Fibroblast of skin of left biceps (primary cell): ENCODE data around the gene JOSD2.
"Not testable (repeated sequence)": the region's sequence is repeated elsewhere in the genome, so short reads cannot be mapped to it uniquely, and the experiment has no call there.

Experiments
- DNase-seq, 2 experiments: peaks; one replicate each; pipeline ENCODE4 v3.0.0-alpha.2; 2013; ENCODE audit warnings: low read depth in 2 of 2

JOSD2 gene

GRCh38 chr19:50546527-50547221, 35.7 kb upstream of the JOSD2 start:
- no peak for DNase-seq

DNA sequence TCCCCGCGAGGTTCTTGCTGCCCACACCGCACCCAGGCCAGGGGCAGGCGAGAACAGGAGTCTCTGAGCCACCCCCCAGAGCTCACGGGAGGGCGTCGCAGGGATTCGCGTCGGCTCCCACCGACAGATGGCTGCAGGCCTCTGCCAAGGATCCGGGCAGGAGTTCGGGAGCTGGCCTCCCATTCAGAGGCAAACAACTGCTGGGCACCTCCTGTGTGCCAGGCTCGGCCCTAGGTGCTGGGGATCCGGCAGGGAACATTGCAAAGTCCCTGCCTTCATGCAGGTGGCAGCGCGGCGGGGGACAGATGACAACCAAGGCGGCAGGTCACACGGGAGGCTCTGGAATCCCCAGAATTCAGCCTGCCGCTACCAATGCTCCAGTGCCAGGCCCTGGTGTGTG, 32.0 kb upstream of the JOSD2 start:
- DNase-seq, result no peak

- peak; percentile 23 to 32 for DNase-seq
Measured at GRCh38 chr19:50537769-50538230, 26.8 kb upstream of the JOSD2 start.

DNA sequence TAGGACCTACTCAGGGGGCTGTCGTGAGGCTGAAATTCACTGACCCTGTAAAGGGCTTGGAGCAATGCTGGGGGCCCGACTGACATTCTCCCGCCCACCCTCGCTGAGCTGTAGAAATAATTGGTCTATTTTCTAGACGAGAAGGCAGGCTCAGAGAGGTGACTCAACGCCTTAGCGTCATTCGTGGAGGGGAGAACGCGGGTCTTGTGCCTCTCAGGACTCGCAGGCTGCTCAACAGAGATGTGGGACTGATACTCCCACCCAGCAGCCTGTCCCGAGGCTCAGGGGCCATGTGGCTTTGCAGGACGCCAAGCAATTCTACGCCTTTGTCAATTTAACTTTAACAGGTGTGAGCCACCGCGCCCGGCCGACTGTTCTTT, 26.3 kb upstream of the JOSD2 start:
- DNase-seq, result no peak

DNA sequence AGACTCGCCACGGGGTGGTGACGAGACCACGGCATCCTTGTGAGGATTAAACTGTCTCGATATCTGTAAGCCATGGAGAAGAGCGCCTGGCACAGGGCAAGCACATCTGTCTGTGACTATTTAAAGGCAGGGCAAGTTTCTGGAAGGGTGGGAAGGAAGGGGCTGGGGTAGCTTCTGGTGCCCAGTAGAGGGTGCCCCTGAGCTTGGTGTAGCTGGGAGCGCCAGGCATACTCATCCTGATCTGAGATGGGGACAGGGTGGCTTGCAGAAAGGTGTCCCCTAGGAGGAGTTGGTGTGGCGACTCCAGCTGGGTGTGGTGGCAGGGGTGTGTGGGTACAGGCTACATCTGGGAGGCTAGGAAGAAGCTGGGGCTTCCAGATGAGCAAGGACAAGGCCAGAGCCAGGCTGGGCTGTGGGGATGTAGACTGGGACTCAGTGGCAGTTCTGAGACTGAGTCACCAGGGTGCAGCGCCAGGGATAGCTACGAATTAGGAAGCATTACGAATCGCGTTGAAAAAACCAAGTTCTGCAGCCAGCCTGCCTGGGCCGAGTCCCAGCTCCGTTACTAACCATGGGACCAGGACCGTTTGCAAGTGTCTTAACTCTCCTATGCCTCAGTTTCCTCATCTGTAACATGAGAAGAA, 25.8 kb upstream of the JOSD2 start:
- no peak for DNase-seq

DNA sequence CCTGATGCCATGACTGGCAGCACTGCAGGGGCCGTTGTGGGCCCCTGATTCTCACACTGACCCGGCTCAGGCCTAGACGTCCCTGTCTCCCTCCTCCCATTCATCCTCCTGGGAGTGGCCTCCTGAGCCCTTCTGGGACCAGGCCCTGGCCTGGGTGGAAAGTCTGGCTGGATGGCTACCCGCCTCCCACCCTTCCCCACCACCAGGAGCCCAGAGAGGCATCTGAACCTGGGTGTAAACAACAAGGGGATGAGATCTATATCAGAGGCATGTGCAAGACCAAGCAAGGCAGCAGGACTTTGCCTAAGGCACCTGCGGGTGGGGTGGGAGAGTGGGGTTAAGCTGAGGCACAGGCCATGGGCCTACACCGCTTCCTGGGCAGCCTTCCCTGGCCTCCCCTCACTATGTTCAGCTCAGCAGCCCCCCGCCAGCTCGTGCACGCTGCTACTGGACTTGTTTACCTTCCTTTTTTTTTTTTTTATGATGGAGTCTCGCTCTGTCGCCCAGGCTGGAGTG, 24.7 kb upstream of the JOSD2 start:
- no peak for DNase-seq

DNA sequence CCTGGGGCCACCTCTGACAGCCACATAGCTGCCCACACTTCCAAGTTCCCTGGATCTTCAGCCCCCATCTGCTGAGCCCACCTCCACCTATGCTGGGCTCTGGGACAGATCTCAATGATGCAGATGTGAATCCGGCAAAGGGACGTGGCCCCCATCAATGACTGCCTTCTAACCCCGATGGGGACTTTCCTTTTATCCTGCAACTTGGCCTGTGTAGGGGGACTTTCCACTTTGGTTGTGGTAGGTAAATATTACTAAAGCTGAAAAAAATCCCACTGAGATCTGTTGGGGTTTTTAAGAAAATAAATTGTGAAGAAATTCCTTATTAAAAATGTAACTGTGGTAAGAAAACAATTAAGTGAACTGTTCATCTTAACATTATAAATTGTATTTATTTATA, 23.5 kb upstream of the JOSD2 start:
- DNase-seq, result no peak

- DNase-seq, result no peak
Measured at GRCh38 chr19:50532952-50533351, 22.0 kb upstream of the JOSD2 start.

- DNase-seq, result no peak
Measured at GRCh38 chr19:50531171-50531612, 20.2 kb upstream of the JOSD2 start.

DNA sequence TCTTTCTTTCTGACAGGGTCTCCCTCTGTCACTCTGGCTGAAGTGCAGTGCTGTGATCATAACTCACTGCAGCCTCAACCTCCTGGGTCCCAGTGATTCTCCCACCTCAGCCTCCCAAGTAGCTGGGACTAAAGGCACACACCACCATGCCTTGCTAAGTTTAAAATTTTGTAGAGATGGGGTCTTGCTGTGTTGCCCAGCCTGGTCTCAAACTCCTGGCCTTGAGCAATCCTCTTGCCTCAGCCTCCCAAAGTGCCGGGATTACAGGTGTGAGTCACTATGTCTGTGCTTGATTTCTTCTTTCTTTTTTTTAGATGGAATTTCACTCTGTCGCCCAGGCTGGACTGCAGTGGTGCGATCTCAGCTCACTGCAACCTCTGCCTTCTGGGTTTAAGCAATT, 17.1 kb upstream of the JOSD2 start:
- not testable (repeated sequence) for DNase-seq

DNA sequence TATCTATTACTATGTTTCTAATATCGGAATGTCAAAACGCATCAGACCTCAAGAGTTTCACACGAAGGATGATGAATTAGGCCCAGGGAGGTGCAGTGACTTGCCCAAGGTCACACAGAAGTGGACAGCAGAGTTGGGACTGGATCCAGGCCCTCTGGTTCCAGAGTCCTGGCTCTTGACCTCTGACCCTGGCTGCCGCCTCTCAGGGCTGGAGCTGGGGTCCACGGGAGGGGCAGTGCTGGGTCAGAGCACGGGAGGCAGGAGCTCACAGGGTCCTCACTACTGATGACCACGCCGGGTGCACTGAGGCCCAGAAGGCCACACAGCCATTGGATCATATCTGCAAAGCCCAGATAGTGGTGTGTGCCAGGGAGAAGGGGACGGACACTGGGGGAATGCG, 11.9 kb upstream of the JOSD2 start:
- no peak for DNase-seq

DNA sequence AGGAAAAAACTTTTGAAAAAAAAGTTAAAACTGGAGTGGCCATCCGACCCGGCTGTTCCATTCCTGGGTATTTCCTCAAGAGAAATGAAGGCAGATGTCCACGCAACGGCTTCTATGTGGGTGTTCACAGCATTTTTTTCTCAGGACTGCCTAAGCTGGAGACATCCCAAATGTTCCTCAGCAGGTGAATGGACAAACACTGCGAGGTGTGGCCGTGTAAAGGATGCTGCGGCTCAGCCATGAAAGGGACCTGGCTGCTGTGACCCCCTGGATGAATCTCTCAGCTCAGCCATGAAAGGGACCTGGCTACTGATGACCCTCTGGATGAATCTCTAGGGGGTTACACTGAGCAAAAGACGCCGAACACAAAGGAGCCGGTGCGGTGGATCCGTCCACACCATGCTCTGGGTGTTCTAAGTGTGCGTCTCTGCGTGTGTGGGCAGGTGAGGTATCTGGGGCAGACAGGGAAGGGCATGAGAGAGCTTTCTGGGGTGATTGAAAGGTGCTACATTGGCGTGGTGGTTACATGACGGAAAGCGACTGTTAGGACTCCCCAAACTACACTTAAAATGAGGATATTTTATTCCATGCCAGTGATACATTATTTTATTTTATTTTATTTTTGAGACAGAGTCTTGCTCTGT, 10.0 kb upstream of the JOSD2 start:
- no peak for DNase-seq

DNA sequence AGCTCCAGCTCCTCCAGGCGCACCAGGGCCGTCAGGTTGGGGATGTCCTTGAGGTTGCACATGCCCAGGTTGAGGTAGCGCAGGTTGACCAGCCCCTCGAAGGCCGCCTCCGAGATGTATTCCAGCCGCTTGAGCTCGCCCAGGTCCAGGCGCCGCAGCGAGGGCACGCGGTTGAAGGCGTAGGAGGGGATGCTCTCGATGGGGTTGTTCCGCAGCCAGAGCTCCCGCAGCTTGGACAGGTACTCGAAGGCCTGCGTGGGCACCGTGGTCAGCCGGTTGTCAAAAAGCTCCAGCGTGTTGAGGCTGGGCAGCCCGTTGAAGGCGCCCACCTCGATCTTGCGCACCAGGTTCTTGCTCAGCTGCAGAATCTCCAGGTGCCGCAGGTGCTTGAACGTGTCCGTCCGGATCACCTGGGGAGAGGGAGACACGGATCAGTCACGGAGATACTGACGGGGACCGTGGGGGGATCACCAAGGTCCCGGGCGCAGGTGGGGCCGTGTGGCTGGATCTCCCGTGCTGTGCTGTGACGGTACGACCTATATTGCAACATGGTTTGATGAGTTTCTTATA, 8.1 kb upstream of the JOSD2 start:
- no peak for DNase-seq

GRCh38 chr19:50518091-50519005, 7.4 kb upstream of the JOSD2 start:
- no peak for DNase-seq

- DNase-seq, result no peak
Measured at GRCh38 chr19:50517704-50518075, 6.7 kb upstream of the JOSD2 start.

DNA sequence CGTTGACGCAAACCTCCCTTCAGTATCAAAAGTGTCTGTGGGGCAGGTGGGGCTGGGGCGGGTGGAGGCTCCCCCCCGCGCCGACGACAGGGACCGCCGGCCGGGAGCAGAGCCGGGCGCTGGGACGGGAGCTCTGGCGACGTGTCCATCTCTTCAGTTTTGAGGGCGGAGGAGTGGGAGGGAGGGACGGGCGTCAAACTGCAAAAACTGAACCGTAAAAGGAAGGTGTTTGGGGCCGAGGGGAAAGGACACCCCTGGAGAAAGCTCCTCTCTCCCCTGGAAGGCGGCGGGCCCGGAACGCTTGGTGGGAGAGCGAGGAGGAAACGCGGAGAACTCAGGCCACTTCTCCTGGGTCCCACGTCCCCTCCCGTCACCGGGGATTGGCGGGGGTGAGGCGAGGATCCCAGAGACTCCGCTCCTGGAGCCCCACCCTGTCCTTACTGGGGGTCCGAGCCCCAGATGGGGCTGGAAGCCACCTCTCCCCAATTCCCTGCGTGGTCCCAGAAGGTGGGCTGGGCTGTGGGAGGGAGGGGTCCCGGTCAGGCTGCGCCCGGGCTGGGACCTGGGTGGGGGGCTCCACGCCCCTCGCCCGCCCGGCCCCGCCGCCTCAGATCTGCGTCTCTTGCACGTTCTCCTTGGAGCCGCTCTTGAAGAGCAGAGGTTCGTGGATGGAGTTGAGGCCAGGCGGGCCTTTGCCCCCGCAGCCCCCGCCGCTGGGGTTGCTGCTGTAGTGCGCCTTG, 6.1 kb upstream of the JOSD2 start:
- no peak for DNase-seq

GRCh38 chr19:50516456-50516855, 5.5 kb upstream of the JOSD2 start:
- no peak for DNase-seq

GRCh38 chr19:50515168-50515561, 4.2 kb upstream of the JOSD2 start:
- DNase-seq, result no peak

GRCh38 chr19:50514346-50515167, 3.6 kb upstream of the JOSD2 start:
- DNase-seq, result no peak
